K562 (cell line): Measurements from ENCODE around the gene GPAT2. TPM values are rescaled to one million over a fixed set of nuclear protein-coding genes. Genes with fewer than 3 reads are reported as not detected.
"Not testable (repeated sequence)": the region's sequence is repeated elsewhere in the genome, so short reads cannot be mapped to it uniquely, and the experiment has no call there.

ENCODE experiments used
- ATAC-seq: fragments of 200-7000 bp; cut with Tn5 transposase; 3 replicates; pipeline ENCODE4 v1.9.1; 2020; ENCODE audit warnings: moderate library complexity
- BruUV-seq: library from RNA; stranded (reverse); fragments of 400-500 nt; replicated peaks from 2 replicates; lab custom pipeline; 2021; lab: Mats Ljungman, UMichigan
- CTCF ChIA-PET: fragments of 300-600 bp; formaldehyde crosslinking; extraction: SDS; loops from one replicate; lab custom pipeline; 2021; ENCODE audit warnings: low intra/inter-chr PET ratio; lab: Yijun Ruan, JAX
- POLR2A ChIA-PET: fragments of 300-600, 350-650 bp; sonication (Branson Sonifier 250); formaldehyde crosslinking; extraction: SDS; loops from one replicate; lab custom pipeline; 2021; ENCODE audit warnings: antibody characterized with exemption, inconsistent platforms; lab: Yijun Ruan, JAX
- DNase-seq, 4 experiments: peaks; one replicate each; pipeline versions ENCODE4 v3.0.0 to v3.0.0-alpha.2; 2011 to 2018; ENCODE audit warnings: low spot score in 3 of 4, mixed read lengths in 3 of 4; ENCODE audit errors: extremely low read depth in 1 of 4
- FAIRE-seq: peaks from 2 replicates; lab custom pipeline; 2011; peaks lifted over from hg19 to GRCh38; lab: Jason Lieb, UNC
- H2AFZ ChIP-seq: 2 replicates; pipeline ENCODE4 v1.6.0; 2011; ENCODE audit warnings: low read depth, low read length, control low read depth, inconsistent platforms
- H3K27ac ChIP-seq: fragments of 200-600 bp; 3 replicates; pipeline ENCODE4 v1.8.0; 2011; ENCODE audit warnings: low read depth, mild to moderate bottlenecking, control low read depth, inconsistent platforms, low read length, moderate library complexity, mixed read lengths; ENCODE audit errors: extremely low read depth
- H3K27me3 ChIP-seq, 2 experiments: fragments of 300-600 bp in 1 of 2; 2 replicates in 1 of 2; 3 replicates in 1 of 2; pipeline versions ENCODE4 v1.6.0 to v1.8.0; 2011; ENCODE audit warnings: inconsistent platforms in 2 of 2, low read length in 2 of 2, mild to moderate bottlenecking in 1 of 2, mixed read lengths in 1 of 2, moderate library complexity in 1 of 2; ENCODE audit not compliant: control insufficient read depth in 2 of 2, insufficient read depth in 2 of 2
- H3K36me3 ChIP-seq: fragments of 300-600 bp; 3 replicates; pipeline ENCODE4 v1.8.0; 2011; ENCODE audit warnings: mild to moderate bottlenecking, low read length, inconsistent platforms; ENCODE audit not compliant: control insufficient read depth, insufficient read depth
- H3K4me1 ChIP-seq, 2 experiments: fragments of 200-600 bp in 1 of 2; replicated peaks in 1 of 2; 2 replicates in 1 of 2; 3 replicates in 1 of 2; pipeline versions ENCODE4 v1.5.1 to v1.8.0; 2011; ENCODE audit warnings: inconsistent platforms in 2 of 2, low read length in 2 of 2, mild to moderate bottlenecking in 1 of 2, mixed read lengths in 1 of 2, moderate library complexity in 1 of 2; ENCODE audit not compliant: control insufficient read depth in 2 of 2, insufficient read depth in 2 of 2
- H3K4me2 ChIP-seq: 2 replicates; pipeline ENCODE4 v1.6.1; 2011; ENCODE audit warnings: low read length, control low read depth, inconsistent platforms, mixed read lengths; ENCODE audit not compliant: insufficient read depth
- H3K4me3 ChIP-seq: fragments of 200-600 bp; sonication (generic), shearing (Covaris generic); 2 replicates; pipeline ENCODE4 v1.5.1; 2016; ENCODE audit warnings: control low read depth, inconsistent platforms
- H3K79me2 ChIP-seq: fragments of 200-600 bp; 3 replicates; pipeline ENCODE4 v1.8.0; 2011; ENCODE audit warnings: low read length, inconsistent platforms; ENCODE audit not compliant: control insufficient read depth, insufficient read depth
- H3K9ac ChIP-seq, 2 experiments: 2 replicates each; pipeline versions ENCODE4 v1.6.0 to v1.6.1; 2011; ENCODE audit warnings: low read depth in 2 of 2, low read length in 2 of 2, control low read depth in 1 of 2, inconsistent platforms in 1 of 2, mild to moderate bottlenecking in 1 of 2, mixed read lengths in 1 of 2; ENCODE audit not compliant: insufficient read depth in 1 of 2
- H3K9me1 ChIP-seq: one replicate; pipeline ENCODE4 v1.6.0; 2011; ENCODE audit warnings: inconsistent platforms, mild to moderate bottlenecking, low read length, moderate library complexity; ENCODE audit not compliant: control insufficient read depth, insufficient read depth
- H3K9me3 ChIP-seq: replicated peaks from 2 replicates; pipeline ENCODE4 v1.5.1; 2011; ENCODE audit warnings: low read depth, low read length, inconsistent platforms; ENCODE audit not compliant: control insufficient read depth, insufficient read depth
- H4K20me1 ChIP-seq: replicated peaks from 2 replicates; pipeline ENCODE4 v1.6.1; 2011; ENCODE audit warnings: low read length, inconsistent platforms, mixed read lengths; ENCODE audit not compliant: control insufficient read depth, insufficient read depth
- ZFX ChIP-seq: sonication (generic); formaldehyde crosslinking; IDR thresholded peaks from 2 replicates; pipeline ENCODE4 v1.8.0; 2022; ENCODE audit warnings: mild to moderate bottlenecking, missing genetic modification reagents, moderate library complexity
- WGBS: fragments of 100-300 bp; shearing (Covaris generic); methylation state at CpG from one replicate; pipeline ENCODE4 v1.1.6; 2016; ENCODE audit warnings: low coverage, mixed read lengths; ENCODE audit not compliant: insufficient coverage; ENCODE audit errors: missing lambda C conversion rate; 5-methylcytosine and 5-hydroxymethylcytosine counted together
- in situ Hi-C: fragments of 300-500 bp; cut with MboI; formaldehyde crosslinking; loops from 4 replicates; pipeline ENCODE4 v1.15.0; 2018; ENCODE audit warnings: inconsistent platforms, mixed read lengths
- intact Hi-C: fragments of 100-400 bp; cut with micrococcal nuclease; formaldehyde crosslinking; loops from 2 replicates; pipeline ENCODE4 v1.14.2; 2022
- polyA plus RNA-seq, 8 experiments: library from polyadenylated mRNA; depleted of rRNA in 4 of 8; stranded (reverse) in 5 of 8; unstranded in 3 of 8; fragments of >200 nt; fragmentation: Nextera tagmentation in 2 of 8; fragmentation: Illumina TruSeq in 1 of 8; extraction: Ambion mirVana in 2 of 8; extraction: Trizol in 1 of 8; gene quantifications; 2 replicates each; pipeline versions ENCODE4 v1.2.1 to v1.2.3, GENCODE V29; 2011 to 2014; ENCODE audit warnings: inconsistent platforms in 1 of 8, missing spikeins in 1 of 8
- total RNA-seq, 7 experiments: library from RNA; depleted of rRNA in 6 of 7; stranded (reverse); fragments of >200 nt in 6 of 7; fragmentation: Illumina TruSeq in 2 of 7; extraction: Trizol in 2 of 7; gene quantifications; 2 replicates each; pipeline versions ENCODE4 v1.2.1 to v1.2.3, GENCODE V29; 2011 to 2021; ENCODE audit warnings: low replicate concordance in 1 of 7

GPAT2 gene
- total and polyA plus RNA-seq, 9 of the 15 experiments (the other 6 are each of a cell fraction or from before 2014, with no cell fraction given): 0.01 to 1.2 (median 0.22) TPM; not detected in 3

DNA sequence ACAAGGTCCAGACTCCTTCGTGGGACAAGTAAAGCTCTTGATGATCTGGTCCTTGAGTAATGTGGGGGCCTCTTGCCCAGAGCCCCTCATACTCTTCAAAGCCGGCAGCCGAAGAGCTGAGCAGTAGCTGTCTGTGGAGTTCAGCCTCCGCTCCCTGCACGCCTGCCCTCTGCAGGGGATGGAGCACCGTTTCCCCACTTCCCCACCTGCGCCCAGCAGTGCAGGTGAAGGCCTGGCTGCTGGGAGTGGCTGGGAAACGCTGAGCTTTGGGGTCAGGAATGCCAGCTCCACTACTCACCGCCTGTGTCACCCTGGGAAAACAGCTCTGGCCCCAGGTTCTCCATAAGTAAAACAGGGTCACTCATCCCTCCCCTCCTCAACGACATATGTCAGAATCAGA lies 24.9 kb downstream of the GPAT2 start:
- H3K27ac ChIP-seq, H3K9me3 ChIP-seq, H3K27me3 ChIP-seq, DNase-seq, intact Hi-C loops, H3K9me1 ChIP-seq, H3K79me2 ChIP-seq, H3K36me3 ChIP-seq, H4K20me1 ChIP-seq, FAIRE-seq, H3K4me1 ChIP-seq: not testable (repeated sequence)
- peak; percentile 44 for TF ChIP-seq ZFX (CRISPR knock-in tag)
- TSS peak; percentile 95 for BruUV-seq
- peak; percentile 5 for ATAC-seq
- ChIA-PET CTCF (interaction anchor here (0.6 kb wide), 1 partner anchor 17 kb away, joined by 3 read pairs; no protein-coding TSS in a partner anchor), POLR2A (interaction anchor here (0.6 kb wide), 1 partner anchor 508 kb away, joined by 3 read pairs; no protein-coding TSS in a partner anchor)
- Histone ChIP-seq H3K4me2 (peak overlapping the region; percentile 71), H2AFZ (peak overlapping the region; percentile 86), H3K9ac (peak overlapping the region; percentile 34 to 78; a peak in 3 of 4 replicates), H3K4me3 (peak overlapping the region; percentile 44)
- WGBS: 39% methylated on average over 9 of the region's 10 CpGs
- in situ Hi-C loops: loop anchor here (5.0 to 25.0 kb wide), 4 partner anchors 65 to 1082 kb away; partner anchors contain the start of genes FAHD2B and NEURL3

DNA sequence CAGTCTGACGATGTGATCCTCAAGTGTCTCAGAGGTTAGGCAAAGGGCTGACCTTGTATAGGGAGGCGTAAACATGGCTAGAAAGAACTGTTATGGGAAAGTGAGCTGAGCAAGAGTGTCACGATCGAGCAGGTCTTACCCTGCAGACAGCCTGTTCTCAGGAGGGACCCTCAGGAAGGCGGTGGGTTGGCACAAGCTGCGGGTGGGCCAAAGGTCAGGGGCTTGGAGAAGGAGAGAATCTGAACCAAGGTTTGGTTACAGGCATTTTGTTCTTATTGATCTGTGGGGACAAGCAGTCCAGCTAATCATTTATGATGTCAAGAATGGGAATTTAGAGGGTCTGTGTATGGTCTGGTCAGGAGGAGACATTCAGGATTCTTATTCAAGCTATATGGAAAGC lies 26.7 kb downstream of the GPAT2 start:
- WGBS: 10% methylated on average over 6 of the region's 6 CpGs
- POLR2A ChIA-PET: interaction anchor here (0.9 kb wide), 1 partner anchor 249 kb away, joined by 3 read pairs; no protein-coding TSS in a partner anchor
- H3K4me3 ChIP-seq, H3K9me3 ChIP-seq, FAIRE-seq, H2AFZ ChIP-seq, H4K20me1 ChIP-seq, CTCF ChIA-PET, H3K9me1 ChIP-seq, ATAC-seq, intact Hi-C loops, BruUV-seq, H3K27ac ChIP-seq, H3K36me3 ChIP-seq, DNase-seq, H3K27me3 ChIP-seq, H3K9ac ChIP-seq, H3K4me1 ChIP-seq, H3K4me2 ChIP-seq, H3K79me2 ChIP-seq: not testable (repeated sequence)
- in situ Hi-C loops: loop anchor here (10.0 to 25.0 kb wide), 3 partner anchors 67 to 504 kb away; partner anchors contain the start of gene NEURL3
